Sigmoid colon (tissue), 4 donors: ENCODE measurements around the gene RCE1.

Experiments used
- CTCF ChIP-seq, 4 experiments: fragments of 450-650 bp in 3 of 4; fragments of 200-600 bp in 1 of 4; IDR thresholded peaks; one replicate each; pipeline ENCODE4 v1.5.1; 2016 to 2019; ENCODE audit warnings: antibody characterized with exemption in 4 of 4, mild to moderate bottlenecking in 3 of 4, moderate library complexity in 2 of 4
- EP300 ChIP-seq, 4 donors: sonication (generic); formaldehyde crosslinking; IDR thresholded peaks; one replicate each; pipeline ENCODE4 v1.6.1; 2017; ENCODE audit warnings: antibody characterized with exemption in 4 of 4
- POLR2A ChIP-seq, 2 donors: fragments of 450-650 bp; IDR thresholded peaks; one replicate each; pipeline ENCODE4 v1.6.1; 2016; ENCODE audit warnings: antibody characterized with exemption in 2 of 2, mild to moderate bottlenecking in 2 of 2, moderate library complexity in 2 of 2
- POLR2AphosphoS5 ChIP-seq, 4 donors: sonication (generic); formaldehyde crosslinking; IDR thresholded peaks; one replicate each; pipeline ENCODE4 v1.6.1; 2017; ENCODE audit warnings: antibody characterized with exemption in 4 of 4

GRCh38 chr11:66810576-66811185, 32.6 kb upstream of the RCE1 start:
- TF ChIP-seq CTCF (IDR thresholded peaks at IDR 0.05) (no peak), POLR2A (IDR thresholded peaks at IDR 0.05) (no peak), POLR2AphosphoS5 (IDR thresholded peaks at IDR 0.05) (no peak), EP300 (IDR thresholded peaks at IDR 0.05) (no peak)
